ENCODE measurements around the gene GMIP. TPM values are rescaled to one million over a fixed set of nuclear protein-coding genes. Genes with fewer than 3 reads are reported as not detected.

The GMIP gene
- total RNA-seq, 1 donor from 2014 or later, result 37.3 TPM

DNA sequence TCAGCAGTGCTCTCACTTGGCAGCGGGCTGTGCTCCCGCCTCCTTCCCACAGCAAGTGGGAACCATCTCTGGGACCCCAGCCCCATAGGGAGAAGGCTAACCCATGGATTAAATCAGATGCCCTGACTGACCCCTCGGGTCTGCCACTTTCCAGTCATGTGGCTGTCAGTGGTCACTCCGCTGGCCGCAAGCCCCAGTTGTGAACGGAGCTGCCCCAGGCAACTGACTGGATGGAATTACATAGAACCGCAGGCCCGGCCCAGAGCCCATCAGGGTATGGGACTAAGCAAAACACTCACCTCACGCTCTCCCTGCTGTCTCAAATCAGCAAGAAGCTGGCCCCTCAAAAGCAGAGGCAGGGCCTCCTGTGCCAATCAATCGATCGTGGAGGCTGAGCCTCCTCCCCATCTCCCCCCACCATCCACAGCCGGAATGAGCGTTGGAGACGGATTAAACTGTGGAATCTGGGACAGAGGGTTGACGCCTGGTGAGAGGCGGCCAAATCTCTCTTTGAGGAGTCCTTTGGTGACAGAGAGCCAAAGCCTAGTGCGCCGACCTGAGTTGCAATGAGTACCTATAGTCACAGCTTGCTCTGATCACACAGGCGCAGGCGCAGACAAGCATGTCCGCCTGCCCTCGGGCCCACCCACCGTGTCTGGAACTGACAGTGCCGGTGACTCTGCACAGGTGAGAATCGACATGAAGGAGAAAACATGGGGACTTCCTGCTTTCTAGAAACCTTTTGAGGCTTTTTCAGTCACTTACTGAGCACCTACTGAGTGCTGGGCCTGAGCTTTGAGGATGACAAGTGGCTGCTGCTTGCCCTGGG is 63.7 kb downstream of the GMIP start:
- Histone ChIP-seq H3K4me3 (no peak overlapping the region), H3K36me3 (no peaks in the 10 kb centered on the region), H3K4me1 (no peaks in the 10 kb centered on the region), H3K27ac (no peak overlapping the region), H3K9me3 (no peaks in the 10 kb centered on the region), H3K27me3 (no peaks in the 10 kb centered on the region)
- DNase-seq (no peak), ATAC-seq (no peak)
- intact Hi-C loops (cut with DNase I), result no loop called here
- no peak for TF ChIP-seq CTCF (IDR thresholded peaks at IDR 0.05)

Other genes with a start within 250 kb of the GMIP start
- 85.8 TPM for gene GATAD2A, start 238.0 kb downstream of the GMIP start, total RNA-seq
- 1.8 TPM for gene TSSK6, start 128.1 kb downstream of the GMIP start, total RNA-seq
- gene NDUFA13, start 127.4 kb downstream of the GMIP start, total RNA-seq, result 207 TPM
- 6.4 TPM for gene YJEFN3, start 114.7 kb downstream of the GMIP start, total RNA-seq
- gene CILP2, start 105.4 kb downstream of the GMIP start, total RNA-seq, result 0.41 TPM
- gene PBX4, start 25.0 kb downstream of the GMIP start, total RNA-seq, result 3.4 TPM
- 23.5 TPM for gene LPAR2, start 15.4 kb downstream of the GMIP start, total RNA-seq
- 55.5 TPM for gene ATP13A1, start 20.0 kb upstream of the GMIP start, total RNA-seq
- 11.1 TPM for gene ZNF101, start 25.2 kb upstream of the GMIP start, total RNA-seq
- gene ZNF14, start 89.5 kb upstream of the GMIP start, total RNA-seq, result 6.4 TPM
- 22.1 TPM for gene ZNF506, start 178.1 kb upstream of the GMIP start, total RNA-seq
- 8.1 TPM for gene ZNF253, start 222.2 kb upstream of the GMIP start, total RNA-seq

Data from upper lobe of right lung (tissue), 1 donor.